ENCODE measurements around the gene MYF5.

DNA sequence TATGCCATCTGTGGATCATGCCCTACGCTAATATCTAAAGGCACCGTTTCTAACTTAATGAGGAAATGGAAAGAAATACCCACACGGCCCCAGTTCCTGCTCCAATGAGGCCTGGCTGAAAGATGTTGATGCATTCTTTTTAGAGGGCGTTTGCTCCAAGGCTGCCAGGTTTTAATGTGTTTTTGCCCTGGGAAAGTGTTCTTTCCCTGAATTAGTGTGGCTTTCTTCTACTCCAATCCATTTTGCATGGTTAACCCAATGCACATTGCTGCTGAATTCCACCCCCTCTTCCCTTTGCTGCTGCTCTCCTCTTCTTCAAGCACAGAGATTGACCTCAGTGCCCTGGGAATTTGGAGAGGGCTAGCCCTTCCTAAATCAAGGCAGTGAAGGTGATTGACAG lies 1.1 kb downstream of the MYF5 start:
- TF ChIP-seq, protein P1, sequence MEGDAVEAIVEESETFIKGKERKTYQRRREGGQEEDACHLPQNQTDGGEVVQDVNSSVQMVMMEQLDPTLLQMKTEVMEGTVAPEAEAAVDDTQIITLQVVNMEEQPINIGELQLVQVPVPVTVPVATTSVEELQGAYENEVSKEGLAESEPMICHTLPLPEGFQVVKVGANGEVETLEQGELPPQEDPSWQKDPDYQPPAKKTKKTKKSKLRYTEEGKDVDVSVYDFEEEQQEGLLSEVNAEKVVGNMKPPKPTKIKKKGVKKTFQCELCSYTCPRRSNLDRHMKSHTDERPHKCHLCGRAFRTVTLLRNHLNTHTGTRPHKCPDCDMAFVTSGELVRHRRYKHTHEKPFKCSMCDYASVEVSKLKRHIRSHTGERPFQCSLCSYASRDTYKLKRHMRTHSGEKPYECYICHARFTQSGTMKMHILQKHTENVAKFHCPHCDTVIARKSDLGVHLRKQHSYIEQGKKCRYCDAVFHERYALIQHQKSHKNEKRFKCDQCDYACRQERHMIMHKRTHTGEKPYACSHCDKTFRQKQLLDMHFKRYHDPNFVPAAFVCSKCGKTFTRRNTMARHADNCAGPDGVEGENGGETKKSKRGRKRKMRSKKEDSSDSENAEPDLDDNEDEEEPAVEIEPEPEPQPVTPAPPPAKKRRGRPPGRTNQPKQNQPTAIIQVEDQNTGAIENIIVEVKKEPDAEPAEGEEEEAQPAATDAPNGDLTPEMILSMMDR (IDR thresholded peaks at IDR 0.05) = no peak
- TF ChIP-seq POLR2A (IDR thresholded peaks at IDR 0.05) = no peak
- no peak for TF ChIP-seq POLR2AphosphoS5 (IDR thresholded peaks at IDR 0.05)

Data from prostate gland (tissue), 2 donors.